GM10248 (cell line): Measurements from ENCODE around the gene SLCO4A1.

Experiments
- CTCF ChIA-PET: fragments of 300-600 bp; sonication (Branson Sonifier 250); formaldehyde crosslinking; extraction: SDS; loops from one replicate; lab custom pipeline; 2021; ENCODE audit warnings: antibody characterized with exemption; lab: Yijun Ruan, JAX
- POLR2A ChIA-PET: fragments of 350-650 bp; sonication (Branson Sonifier 250); formaldehyde crosslinking; extraction: SDS; loops from one replicate; lab custom pipeline; 2020; ENCODE audit warnings: antibody characterized with exemption; lab: Yijun Ruan, JAX
- DNase-seq: peaks from one replicate; pipeline ENCODE4 v3.0.0; 2012; ENCODE audit errors: extremely low spot score
- TF ChIP-seq, protein P1 (sequence below): IDR thresholded peaks from 2 replicates; pipeline ENCODE4 v1.5.1; 2012; ENCODE audit warnings: mild to moderate bottlenecking, low read depth; ENCODE audit errors: extremely low read depth, missing control alignments, control extremely low read depth

SLCO4A1 gene

DNA sequence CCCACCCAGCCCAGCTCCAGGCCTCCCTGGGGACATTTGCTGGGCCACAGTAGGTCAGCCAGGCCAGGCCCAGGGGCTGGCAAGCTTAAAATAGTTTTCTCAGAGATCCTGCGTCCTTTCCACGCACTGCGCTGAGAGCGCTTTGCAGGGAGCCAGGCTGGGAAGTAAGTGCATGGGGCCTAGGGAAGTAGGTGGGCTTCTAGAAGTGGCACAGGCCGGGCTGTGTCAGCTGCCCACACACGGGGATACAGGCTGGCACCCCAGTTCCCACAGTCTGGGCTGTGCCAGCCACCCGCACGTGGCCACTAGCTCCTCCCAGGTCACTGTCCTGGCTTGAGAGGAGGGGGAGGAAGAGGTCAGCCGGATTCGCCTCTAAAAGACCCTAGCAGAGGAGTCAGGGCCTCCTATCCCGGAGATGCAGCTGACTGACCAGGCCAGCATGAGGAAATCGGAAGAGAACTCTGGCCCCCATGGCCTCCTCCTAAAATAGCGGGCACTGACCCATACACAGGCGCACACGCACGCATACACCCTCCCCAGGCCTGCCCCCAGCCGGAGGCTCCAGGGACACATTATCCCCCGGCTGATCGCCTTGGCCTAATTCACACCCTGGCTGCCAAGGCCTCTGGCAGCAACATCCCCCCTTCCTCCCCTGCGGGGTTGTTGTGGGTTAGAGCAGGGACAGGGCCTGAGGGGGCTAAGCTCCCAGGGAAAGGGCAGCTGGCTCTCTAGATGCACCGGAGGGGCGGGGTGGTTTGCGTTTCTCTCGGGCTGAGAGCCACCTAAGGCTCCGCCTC lies 5.4 kb downstream of the SLCO4A1 start:
- CTCF ChIA-PET = interaction anchor here (1.3 to 1.4 kb wide), 2 partner anchors 9 to 31 kb away, joined by 3 to 5 read pairs; no protein-coding TSS in a partner anchor
- DNase-seq = no peak
- POLR2A ChIA-PET = interaction anchor here (0.7 kb wide), 1 partner anchor 14 kb away, joined by 3 read pairs; no protein-coding TSS in a partner anchor
- TF ChIP-seq, protein P1, sequence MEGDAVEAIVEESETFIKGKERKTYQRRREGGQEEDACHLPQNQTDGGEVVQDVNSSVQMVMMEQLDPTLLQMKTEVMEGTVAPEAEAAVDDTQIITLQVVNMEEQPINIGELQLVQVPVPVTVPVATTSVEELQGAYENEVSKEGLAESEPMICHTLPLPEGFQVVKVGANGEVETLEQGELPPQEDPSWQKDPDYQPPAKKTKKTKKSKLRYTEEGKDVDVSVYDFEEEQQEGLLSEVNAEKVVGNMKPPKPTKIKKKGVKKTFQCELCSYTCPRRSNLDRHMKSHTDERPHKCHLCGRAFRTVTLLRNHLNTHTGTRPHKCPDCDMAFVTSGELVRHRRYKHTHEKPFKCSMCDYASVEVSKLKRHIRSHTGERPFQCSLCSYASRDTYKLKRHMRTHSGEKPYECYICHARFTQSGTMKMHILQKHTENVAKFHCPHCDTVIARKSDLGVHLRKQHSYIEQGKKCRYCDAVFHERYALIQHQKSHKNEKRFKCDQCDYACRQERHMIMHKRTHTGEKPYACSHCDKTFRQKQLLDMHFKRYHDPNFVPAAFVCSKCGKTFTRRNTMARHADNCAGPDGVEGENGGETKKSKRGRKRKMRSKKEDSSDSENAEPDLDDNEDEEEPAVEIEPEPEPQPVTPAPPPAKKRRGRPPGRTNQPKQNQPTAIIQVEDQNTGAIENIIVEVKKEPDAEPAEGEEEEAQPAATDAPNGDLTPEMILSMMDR = no peak

DNA sequence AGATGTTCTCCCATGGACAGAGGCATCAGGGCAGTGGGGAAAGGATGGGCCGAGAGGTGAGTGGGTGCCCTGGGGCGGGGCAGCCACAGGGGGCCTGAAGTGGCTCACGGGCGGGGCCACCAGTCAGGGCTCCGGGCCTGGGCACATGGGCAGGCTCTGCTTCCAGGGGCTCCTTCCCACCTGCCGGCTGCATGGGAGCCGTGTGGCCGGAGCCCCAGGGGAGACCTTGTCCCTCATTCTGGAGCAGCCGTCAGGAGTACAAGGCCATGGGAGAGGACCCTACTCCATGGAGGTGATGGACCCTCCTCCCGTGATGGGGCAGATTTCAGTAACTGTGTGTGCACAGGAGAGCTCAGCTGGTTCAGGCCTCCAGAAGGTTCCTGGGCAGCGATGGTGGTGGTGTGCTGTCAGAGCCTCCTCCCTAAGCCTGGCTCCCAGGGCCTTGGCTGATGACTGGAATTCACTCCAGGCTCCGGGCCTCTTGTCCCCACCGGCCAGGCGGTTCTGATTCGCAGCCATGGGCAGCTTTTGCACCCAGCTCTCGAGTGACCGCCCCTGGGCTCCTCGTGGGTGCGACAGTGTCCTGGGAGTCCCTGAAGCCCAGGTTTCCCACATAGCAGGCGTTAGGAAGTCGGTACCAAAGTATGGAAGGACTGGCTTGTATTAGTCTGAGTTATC lies 6.2 kb downstream of the SLCO4A1 start:
- TF ChIP-seq, protein P1 = no peak
- no peak for DNase-seq
- ChIA-PET CTCF (interaction anchor here (1.3 kb wide), 1 partner anchor 32 kb away, joined by 5 read pairs; no protein-coding TSS in a partner anchor), POLR2A (no interaction called here)

GRCh38 chr20:62649140-62649539 lies 6.8 kb downstream of the SLCO4A1 start:
- CTCF ChIA-PET = interaction anchor here (1.3 to 1.4 kb wide), 2 partner anchors 32 to 150 kb away, joined by 4 to 5 read pairs; no protein-coding TSS in a partner anchor
- no peak for DNase-seq
- POLR2A ChIA-PET = no interaction called here
- TF ChIP-seq, protein P1 = no peak

GRCh38 chr20:62650551-62651284 lies 8.4 kb downstream of the SLCO4A1 start:
- ChIA-PET CTCF (interaction anchor here (0.8 to 1.6 kb wide), 9 partner anchors 8 to 241 kb away, joined by 3 to 8 read pairs (median 3); partner anchors contain the start of gene SLCO4A1), POLR2A (interaction anchor here (0.8 to 2.5 kb wide), 3 partner anchors 8 to 143 kb away, joined by 3 to 14 read pairs (median 3); partner anchors contain the start of gene SLCO4A1)
- TF ChIP-seq, protein P1 = no peak
- DNase-seq = no peak

DNA sequence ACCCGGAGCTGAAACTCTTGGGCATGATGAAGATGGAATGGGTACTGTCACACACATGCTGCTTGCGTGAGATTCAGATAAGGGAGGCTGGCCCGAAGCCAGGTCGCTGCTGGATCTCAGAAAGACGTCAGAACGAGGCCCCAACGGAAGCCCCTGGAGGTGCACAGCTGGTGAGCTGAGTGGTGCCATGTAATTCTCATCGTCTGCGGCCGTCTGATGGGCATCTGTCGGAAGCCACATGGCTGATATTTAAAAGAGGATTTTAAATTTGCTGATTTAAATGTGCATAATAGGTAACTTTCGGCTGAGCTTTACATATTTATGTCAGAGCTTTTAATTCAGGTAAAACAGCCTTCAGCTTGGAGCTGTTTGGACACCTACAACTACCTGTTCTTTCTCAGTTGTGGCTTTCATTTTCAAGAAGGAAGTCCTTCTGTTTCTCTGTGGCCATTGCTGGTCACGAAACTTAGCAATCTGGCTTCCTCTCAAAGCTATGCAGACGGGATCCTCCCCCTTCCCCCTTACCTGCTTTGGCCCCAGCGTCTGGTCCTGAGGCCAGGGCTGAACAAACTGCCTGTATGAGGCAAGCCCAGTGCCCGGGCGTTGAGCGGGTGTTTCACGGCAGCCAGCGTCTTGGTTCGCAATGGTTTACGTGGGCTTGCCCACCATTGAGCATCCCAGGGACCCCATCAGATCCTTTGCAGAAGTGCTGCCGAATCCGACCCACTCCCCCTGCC lies 9.2 kb downstream of the SLCO4A1 start:
- TF ChIP-seq, protein P1 = no peak
- peak; percentile 87 for DNase-seq
- CTCF ChIA-PET = interaction anchor here (0.8 to 1.6 kb wide), 9 partner anchors 9 to 242 kb away, joined by 3 to 8 read pairs (median 3); partner anchors contain the start of gene SLCO4A1
- POLR2A ChIA-PET = interaction anchor here (0.8 to 2.5 kb wide), 3 partner anchors 9 to 143 kb away, joined by 3 to 14 read pairs (median 3); partner anchors contain the start of gene SLCO4A1
